Measurements from ENCODE around the gene URAD.
"Not testable (repeated sequence)": the region's sequence is repeated elsewhere in the genome, so short reads cannot be mapped to it uniquely, and the experiment has no call there.

DNA sequence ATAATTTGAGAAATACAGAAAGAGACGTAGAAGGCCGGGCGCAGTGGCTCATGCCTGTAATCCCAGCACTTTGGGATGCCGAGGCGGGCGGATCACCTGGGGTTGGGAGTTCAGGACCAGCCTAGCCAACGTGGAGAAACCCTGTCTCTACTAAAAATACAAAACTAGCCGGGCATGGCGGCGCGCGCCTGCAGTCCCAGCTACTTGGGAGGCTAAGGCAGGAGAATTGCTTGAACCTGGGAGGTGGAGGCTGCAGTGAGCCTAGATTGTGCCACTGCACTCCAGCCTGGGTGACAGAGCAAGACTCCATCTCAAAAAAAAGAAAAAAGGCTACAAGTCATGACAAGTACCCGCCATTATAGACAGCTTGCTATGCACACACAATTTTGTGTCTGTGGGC lies 16.5 kb upstream of the URAD start:
- TF ChIP-seq, protein P1, sequence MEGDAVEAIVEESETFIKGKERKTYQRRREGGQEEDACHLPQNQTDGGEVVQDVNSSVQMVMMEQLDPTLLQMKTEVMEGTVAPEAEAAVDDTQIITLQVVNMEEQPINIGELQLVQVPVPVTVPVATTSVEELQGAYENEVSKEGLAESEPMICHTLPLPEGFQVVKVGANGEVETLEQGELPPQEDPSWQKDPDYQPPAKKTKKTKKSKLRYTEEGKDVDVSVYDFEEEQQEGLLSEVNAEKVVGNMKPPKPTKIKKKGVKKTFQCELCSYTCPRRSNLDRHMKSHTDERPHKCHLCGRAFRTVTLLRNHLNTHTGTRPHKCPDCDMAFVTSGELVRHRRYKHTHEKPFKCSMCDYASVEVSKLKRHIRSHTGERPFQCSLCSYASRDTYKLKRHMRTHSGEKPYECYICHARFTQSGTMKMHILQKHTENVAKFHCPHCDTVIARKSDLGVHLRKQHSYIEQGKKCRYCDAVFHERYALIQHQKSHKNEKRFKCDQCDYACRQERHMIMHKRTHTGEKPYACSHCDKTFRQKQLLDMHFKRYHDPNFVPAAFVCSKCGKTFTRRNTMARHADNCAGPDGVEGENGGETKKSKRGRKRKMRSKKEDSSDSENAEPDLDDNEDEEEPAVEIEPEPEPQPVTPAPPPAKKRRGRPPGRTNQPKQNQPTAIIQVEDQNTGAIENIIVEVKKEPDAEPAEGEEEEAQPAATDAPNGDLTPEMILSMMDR (conservative IDR thresholded peaks at IDR 0.05; ENCODE audit: low read length), result not testable (repeated sequence)
- TF ChIP-seq EZH2phosphoT487 (IDR thresholded peaks at IDR 0.05; ENCODE audit: borderline replicate concordance, low read depth, low read length), result not testable (repeated sequence)

Data from OCI-LY7 (cell line).